ENCODE measurements around the gene SLC66A2.

Gene SLC66A2

GRCh38 chr18:79864006-79864725 is 87.3 kb downstream of the SLC66A2 start:
- no peak for DNase-seq

- no peak for DNase-seq
Observed at GRCh38 chr18:79863161-79864005, 88.1 kb downstream of the SLC66A2 start.

GRCh38 chr18:79862562-79862961 is 88.9 kb downstream of the SLC66A2 start:
- no peak for DNase-seq

- DNase-seq = no peak
Observed at GRCh38 chr18:79861687-79862086, 89.8 kb downstream of the SLC66A2 start.

- no peak for DNase-seq
Observed at GRCh38 chr18:79859314-79859713, 92.1 kb downstream of the SLC66A2 start.

- no peak for DNase-seq
Observed at GRCh38 chr18:79857082-79857671, 94.3 kb downstream of the SLC66A2 start.

GRCh38 chr18:79856119-79857007 is 95.1 kb downstream of the SLC66A2 start:
- DNase-seq = no peak

GRCh38 chr18:79855147-79855933 is 96.1 kb downstream of the SLC66A2 start:
- DNase-seq = no peak

- DNase-seq = no peak
Observed at GRCh38 chr18:79853993-79854364, 97.5 kb downstream of the SLC66A2 start.

- DNase-seq = no peak
Observed at GRCh38 chr18:79853303-79853992, 98.0 kb downstream of the SLC66A2 start.

- no peak for DNase-seq
Observed at GRCh38 chr18:79852561-79853302, 98.7 kb downstream of the SLC66A2 start.
